GM18499 (cell line): ENCODE data around the gene ARL14EP.
A peak's percentile ranks its signal among the peaks of the same experiment; 100 is the strongest.

Experiments
- ATAC-seq: cut with Tn5 transposase; IDR thresholded peaks from one replicate; pipeline ENCODE4 v1.9.1; 2021; ENCODE audit warnings: moderate number of reproducible peaks; ENCODE audit not compliant: insufficient read depth, unreplicated experiment

Gene ARL14EP

GRCh38 chr11:30326114-30326778 is 3.3 kb downstream of the ARL14EP start:
- ATAC-seq, result no peak

DNA sequence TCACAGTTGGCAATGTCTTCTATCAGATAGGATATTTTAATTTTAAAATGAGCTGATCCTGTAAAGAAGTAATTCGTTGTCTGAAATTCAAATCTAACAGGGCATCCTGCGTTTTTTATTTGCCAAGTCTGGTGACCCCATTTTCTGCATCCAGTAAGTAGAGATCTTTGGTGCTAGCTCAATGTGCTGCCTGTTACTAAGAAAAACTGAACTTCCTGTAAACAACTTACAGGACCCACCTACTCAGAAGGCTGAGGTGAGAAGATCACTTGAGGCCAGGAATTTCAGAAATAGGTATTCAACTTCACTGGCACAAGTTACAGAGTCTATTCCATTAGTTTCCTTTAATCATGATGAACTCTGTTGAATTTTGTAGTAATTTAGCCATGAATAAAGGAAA is 4.0 kb downstream of the ARL14EP start:
- ATAC-seq, result no peak

GRCh38 chr11:30328681-30329080 is 5.8 kb downstream of the ARL14EP start:
- ATAC-seq, result no peak

- no peak for ATAC-seq
Measured at GRCh38 chr11:30329150-30329940, 6.4 kb downstream of the ARL14EP start.

DNA sequence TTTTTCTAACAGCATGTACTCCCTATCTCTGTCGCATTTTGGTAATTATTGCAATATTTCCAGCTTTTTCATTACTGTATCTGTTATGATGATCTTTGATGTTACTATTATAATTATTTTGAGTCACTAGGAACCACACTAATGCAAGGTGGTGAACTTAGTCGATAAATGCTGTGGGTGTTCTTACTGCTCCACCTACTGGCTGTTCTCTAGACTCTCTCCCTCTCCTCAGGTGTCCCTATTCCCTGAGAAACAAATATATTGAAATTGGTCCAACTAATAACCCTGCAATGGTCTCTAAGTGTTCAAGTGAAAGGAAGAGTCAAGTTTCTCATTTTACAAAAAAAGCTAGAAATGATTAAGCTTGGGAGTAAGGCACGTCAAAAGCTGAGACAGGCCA is 10.5 kb downstream of the ARL14EP start:
- ATAC-seq, result no peak

GRCh38 chr11:30342736-30343166 is 19.8 kb downstream of the ARL14EP start:
- peak; percentile 92 for ATAC-seq

DNA sequence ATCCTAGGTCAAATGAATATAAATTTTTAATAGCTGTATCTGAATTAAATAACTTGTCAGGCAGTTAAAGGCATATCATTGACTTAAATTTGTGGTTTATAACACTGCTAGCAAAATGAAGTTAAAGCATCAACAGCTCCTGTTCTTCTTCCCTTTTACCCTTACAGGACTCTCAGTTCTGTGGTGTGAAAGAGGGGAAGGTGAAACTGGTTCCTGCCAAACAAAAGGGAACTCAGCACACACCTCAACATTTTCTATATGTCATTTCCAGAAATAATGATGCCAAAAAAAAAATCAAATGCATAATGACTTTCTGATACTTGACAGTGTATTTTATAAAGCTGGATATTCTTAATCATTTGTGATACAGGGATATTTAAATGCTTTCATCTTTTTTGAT is 21.2 kb downstream of the ARL14EP start:
- ATAC-seq, result no peak

DNA sequence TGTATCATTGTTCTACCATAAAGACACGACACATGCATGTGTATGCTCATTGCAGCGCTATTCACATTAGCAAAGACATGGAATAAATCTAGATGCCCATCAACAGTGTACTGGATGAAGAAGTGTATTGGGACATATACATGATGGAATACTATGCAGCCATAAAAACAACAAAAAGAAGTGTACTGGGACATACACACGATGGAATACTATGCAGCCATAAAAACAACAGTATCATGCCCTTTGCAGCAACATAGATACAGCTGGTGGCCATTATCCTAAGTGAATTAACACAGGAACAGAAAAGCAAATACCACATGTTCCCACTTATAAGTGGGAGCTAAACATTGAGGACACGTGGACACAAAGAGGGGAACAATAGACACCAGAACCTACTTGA is 22.7 kb downstream of the ARL14EP start:
- ATAC-seq, result no peak

- ATAC-seq, result no peak
Measured at GRCh38 chr11:30346068-30346688, 23.3 kb downstream of the ARL14EP start.

DNA sequence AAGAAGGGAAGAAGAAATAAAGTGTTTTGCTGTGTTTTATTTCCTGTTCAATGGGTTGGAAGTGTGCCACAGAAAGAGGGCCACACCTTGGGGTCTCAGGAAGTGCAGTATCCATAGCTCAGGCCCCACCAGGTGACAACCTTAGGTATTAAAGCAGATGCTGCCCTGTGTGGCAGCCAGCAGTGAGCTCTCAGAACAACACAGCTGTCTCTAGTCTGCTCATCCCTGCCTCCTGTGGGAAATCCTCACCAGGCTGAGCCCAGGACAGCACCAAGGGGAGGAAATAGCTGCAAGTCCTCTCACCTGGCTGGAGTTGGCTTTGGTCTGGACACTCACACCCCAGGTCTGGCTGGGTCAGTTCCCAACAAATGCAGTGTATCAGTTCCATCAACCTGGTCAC is 25.1 kb downstream of the ARL14EP start:
- ATAC-seq, result no peak

GRCh38 chr11:30349885-30350284 is 27.0 kb downstream of the ARL14EP start:
- no peak for ATAC-seq

- ATAC-seq, result no peak
Measured at GRCh38 chr11:30350384-30350783, 27.5 kb downstream of the ARL14EP start.

DNA sequence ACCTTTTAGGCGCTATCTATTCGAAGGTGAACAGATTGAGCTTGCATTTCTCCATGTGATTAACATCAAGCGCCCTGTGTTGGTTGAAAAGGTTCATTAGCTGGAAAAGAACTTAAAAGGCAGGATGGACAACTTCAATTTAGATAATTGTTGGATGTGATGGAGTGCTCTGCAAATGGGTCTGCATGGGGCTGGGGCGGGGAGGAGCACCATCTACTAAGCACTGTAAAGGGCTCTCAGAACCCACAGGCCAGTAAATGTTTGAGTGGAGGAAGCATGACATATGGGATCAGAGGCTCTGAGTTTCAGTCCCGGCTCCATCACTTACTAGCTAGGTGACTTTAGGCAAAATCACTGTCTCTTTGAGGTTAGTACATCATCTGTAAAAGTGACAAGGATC is 28.2 kb downstream of the ARL14EP start:
- ATAC-seq, result no peak

DNA sequence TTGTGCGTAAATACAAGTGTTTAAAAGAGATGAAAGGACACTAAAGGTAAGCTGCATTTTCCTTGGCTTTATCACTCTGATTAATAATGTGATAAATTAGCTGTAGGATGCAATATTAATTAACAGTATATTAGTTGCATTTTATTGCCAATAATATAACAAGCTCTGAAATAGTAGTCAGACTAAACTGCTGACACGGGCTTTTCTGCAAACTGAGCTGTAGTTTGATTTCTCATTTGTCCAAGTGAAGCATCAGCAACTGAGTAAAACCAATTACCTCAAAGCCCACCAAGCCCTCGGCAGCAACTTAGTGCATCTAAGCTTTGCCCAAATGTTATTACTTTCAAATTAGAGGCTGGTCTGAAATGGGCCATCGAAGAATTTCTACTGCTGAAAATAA is 33.5 kb downstream of the ARL14EP start:
- ATAC-seq, result no peak

DNA sequence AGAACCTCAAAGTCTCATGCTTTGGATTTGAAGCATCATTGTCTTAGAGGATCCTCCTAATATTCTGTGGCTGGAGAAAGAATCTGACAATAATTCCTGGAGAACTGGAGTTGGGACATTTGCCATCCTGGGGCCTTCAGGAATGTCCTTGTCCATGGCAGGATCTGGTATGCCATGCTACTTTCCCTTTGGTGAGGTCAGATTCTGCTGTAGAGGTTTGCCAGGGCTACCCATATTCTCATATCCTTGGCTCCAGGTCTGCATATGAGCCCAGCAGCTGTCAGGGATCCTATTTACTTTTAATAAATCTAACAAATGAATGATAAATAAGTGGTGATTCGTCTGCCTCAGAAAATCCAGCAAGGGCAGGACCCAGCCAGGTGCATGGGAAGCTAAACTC is 35.0 kb downstream of the ARL14EP start:
- ATAC-seq, result no peak

- ATAC-seq, result no peak
Measured at GRCh38 chr11:30358536-30358935, 35.6 kb downstream of the ARL14EP start.

DNA sequence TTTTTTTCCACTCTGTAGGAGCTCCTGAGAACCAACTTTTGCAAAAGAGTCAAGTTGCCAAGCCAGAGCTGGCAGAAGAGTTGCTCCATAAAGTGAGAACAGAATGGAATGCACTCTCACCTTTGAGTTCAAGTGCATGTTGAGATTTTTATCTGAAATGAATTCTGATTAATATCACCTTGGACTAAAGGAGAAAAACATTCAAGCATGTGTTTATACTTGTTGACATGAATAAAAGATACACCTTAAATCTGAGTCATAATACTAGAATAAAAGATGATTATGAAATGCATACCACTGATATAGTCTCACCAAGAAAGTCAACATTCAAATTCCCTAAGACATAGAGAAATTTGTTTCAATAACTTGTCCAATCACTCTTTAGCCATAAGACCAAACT is 37.8 kb downstream of the ARL14EP start:
- no peak for ATAC-seq

DNA sequence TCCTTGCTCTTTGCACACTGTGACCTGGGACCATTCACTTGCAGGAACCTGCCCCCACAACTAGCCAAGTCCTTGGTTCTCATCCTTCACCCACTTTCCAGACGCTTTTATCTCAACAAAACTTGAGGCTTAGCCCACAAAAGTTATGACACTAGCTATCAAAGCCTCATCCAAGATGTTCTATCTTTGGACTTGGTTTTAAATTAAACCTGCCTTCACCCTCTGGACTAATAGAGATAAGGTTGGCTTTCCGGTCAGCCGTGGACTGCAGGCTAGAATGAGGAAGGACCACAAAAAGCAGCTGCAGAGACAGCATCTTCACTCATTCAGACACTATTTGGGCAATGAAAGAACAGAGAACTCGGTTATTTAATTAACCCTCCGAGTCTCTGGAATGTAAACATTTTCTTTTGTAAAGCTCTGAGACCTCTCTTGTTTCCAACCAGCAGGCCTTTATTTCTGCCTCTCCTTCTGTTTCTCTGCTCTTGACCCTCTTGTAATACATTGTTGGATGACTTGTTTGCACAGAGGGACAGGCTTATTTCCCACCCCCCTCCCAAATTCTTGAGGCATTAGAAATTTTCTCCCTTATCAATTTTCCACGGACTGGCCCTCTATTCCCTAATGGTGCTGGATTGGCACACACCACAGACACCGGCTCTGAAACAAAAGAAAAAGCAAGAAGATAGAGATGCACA is 41.4 kb downstream of the ARL14EP start:
- no peak for ATAC-seq

DNA sequence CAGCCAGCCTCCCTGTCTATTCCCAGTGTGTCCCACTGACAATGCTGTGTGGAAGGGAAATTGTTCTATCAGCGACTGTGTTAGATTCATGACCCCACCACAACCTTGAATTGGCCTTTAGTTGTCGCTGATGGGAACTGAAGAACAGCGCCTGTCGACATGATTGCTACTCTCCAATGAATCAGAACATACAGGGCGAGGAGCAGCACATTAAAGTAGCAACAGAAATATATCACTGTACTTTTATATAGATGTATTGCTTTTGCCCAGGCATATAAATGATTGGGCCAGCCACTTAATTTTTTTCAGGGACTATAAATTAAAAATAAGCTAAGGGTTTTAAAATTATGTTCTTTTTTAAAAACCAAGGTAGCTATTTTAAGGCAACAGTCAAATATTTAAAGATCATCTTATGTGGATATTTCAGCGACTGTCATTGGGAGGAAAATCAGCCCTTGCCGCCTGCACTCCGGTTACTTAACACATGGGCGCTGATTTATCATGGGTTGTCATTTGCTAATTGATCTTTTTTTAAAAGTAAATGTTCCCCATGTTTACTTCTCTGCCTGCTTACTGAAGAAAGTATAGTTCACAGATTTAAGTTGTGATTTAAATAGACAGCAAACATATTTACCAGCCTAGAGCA is 42.1 kb downstream of the ARL14EP start:
- ATAC-seq, result no peak

GRCh38 chr11:30365793-30366517 is 43.1 kb downstream of the ARL14EP start:
- peak; percentile 64 for ATAC-seq
